Muscle of leg (tissue), 11 donors: ENCODE results near the gene DDX42. TPM values are rescaled to one million over a fixed set of nuclear protein-coding genes. Genes with fewer than 3 reads are reported as not detected.

Source experiments
- DNase-seq: peaks from one replicate; pipeline ENCODE4 v3.0.0; 2013
- H3K27ac ChIP-seq: one replicate; pipeline ENCODE4 v1.5.1; 2013; ENCODE audit warnings: mild to moderate bottlenecking, low read length, control low read depth
- H3K27me3 ChIP-seq: one replicate; pipeline ENCODE4 v1.6.1; 2013; ENCODE audit warnings: low read length; ENCODE audit not compliant: control insufficient read depth, insufficient read depth
- H3K36me3 ChIP-seq: one replicate; pipeline ENCODE4 v1.6.1; 2013; ENCODE audit warnings: low read length; ENCODE audit not compliant: control insufficient read depth, insufficient read depth
- H3K4me1 ChIP-seq: one replicate; pipeline ENCODE4 v1.6.1; 2013; ENCODE audit warnings: low read length; ENCODE audit not compliant: control insufficient read depth, insufficient read depth
- H3K4me3 ChIP-seq: one replicate; pipeline ENCODE4 v1.5.1; 2013; ENCODE audit warnings: low read length, control low read depth
- H3K9me3 ChIP-seq: replicated peaks from 2 replicates; pipeline ENCODE4 v1.6.1; 2013; ENCODE audit warnings: low read depth, low read length; ENCODE audit not compliant: control insufficient read depth
- WGBS: methylation state at CpG from one replicate; pipeline ENCODE4 v1.1.5; 2013; ENCODE audit warnings: missing lambda C conversion rate; ENCODE audit not compliant: insufficient coverage; 5-methylcytosine and 5-hydroxymethylcytosine counted together
- polyA plus RNA-seq, 8 donors: library from polyadenylated mRNA; unstranded; fragments of 120-200 nt; gene quantifications; one replicate each; pipeline versions ENCODE4 v1.2.1 to v1.2.3, GENCODE V29; 2013; ENCODE audit warnings: inconsistent platforms in 1 of 8, low replicate concordance in 1 of 8; ENCODE audit not compliant: insufficient read length in 8 of 8, insufficient read depth in 1 of 8
- total RNA-seq: library from RNA; stranded (reverse); fragments of 120-200 nt; gene quantifications from one replicate; pipeline ENCODE4 v1.2.4, GENCODE V29; 2013

Gene DDX42
- total and polyA plus RNA-seq, 9 donors, result 61.8 to 110 (median 92.9) TPM

GRCh38 chr17:63773272-63774140 is 464 bp upstream of the DDX42 start, which contains the start of gene CCDC47:
Gene CCDC47, minus strand, starts transcription at chr17:63773597. Its CDS starts 7,422 bp downstream, at chr17:63766175.
- 0% methylated on average over 45 of the region's 74 CpGs for WGBS
- H3K27ac ChIP-seq, result peak within 1 kb of the TSS; percentile 100
- H3K4me3 ChIP-seq, result peak within 1 kb of the TSS; percentile 86
- no peaks in the 10 kb centered on the region for H3K9me3 ChIP-seq
- H3K36me3 ChIP-seq, result peaks cover 18% of the 10 kb centered on the region
- DNase-seq, result peak; percentile 100
- H3K27me3 ChIP-seq, result no peaks in the 10 kb centered on the region
- peaks cover 11% of the 10 kb centered on the region for H3K4me1 ChIP-seq

GRCh38 chr17:63774969-63775265 is 947 bp downstream of the DDX42 start:
- Histone ChIP-seq H3K27me3 (no peaks in the 10 kb centered on the region), H3K36me3 (peaks cover 24% of the 10 kb centered on the region), H3K4me1 (peaks cover 11% of the 10 kb centered on the region), H3K4me3 (peak overlapping the region; percentile 86), H3K27ac (peak overlapping the region; percentile 100), H3K9me3 (no peaks in the 10 kb centered on the region)
- peak; percentile 23 for DNase-seq
- 0% methylated on average over 1 of the region's 4 CpGs for WGBS

GRCh38 chr17:63775420-63775819 is 1.4 kb downstream of the DDX42 start:
- H3K36me3 ChIP-seq, result peaks cover 21% of the 10 kb centered on the region
- peaks cover 11% of the 10 kb centered on the region for H3K4me1 ChIP-seq
- H3K9me3 ChIP-seq, result no peaks in the 10 kb centered on the region
- H3K27ac ChIP-seq, result no peak overlapping the region
- 14% methylated on average over 6 of the region's 8 CpGs for WGBS
- peak overlapping the region; percentile 22 for H3K4me3 ChIP-seq
- DNase-seq, result no peak
- no peaks in the 10 kb centered on the region for H3K27me3 ChIP-seq

GRCh38 chr17:63780507-63780906 is 6.5 kb downstream of the DDX42 start:
- peaks cover 33% of the 10 kb centered on the region for H3K36me3 ChIP-seq
- no CpG with 5 or more reads among the region's 1 CpG for whole genome bisulfite sequencing
- H3K4me1 ChIP-seq, result peaks cover 1% of the 10 kb centered on the region
- no peaks in the 10 kb centered on the region for H3K27me3 ChIP-seq
- H3K9me3 ChIP-seq, result no peaks in the 10 kb centered on the region
- no peak overlapping the region for H3K4me3 ChIP-seq
- no peak overlapping the region for H3K27ac ChIP-seq
- no peak for DNase-seq

GRCh38 chr17:63780928-63781327 is 7.0 kb downstream of the DDX42 start:
- no CpG with 5 or more reads among the region's 4 CpGs for WGBS
- no peaks in the 10 kb centered on the region for H3K4me1 ChIP-seq
- no peaks in the 10 kb centered on the region for H3K27me3 ChIP-seq
- H3K36me3 ChIP-seq, result peaks cover 33% of the 10 kb centered on the region
- H3K4me3 ChIP-seq, result no peak overlapping the region
- no peak for DNase-seq
- no peak overlapping the region for H3K27ac ChIP-seq
- H3K9me3 ChIP-seq, result no peaks in the 10 kb centered on the region

- H3K36me3 ChIP-seq, result peaks cover 30% of the 10 kb centered on the region
- no peaks in the 10 kb centered on the region for H3K9me3 ChIP-seq
- H3K4me1 ChIP-seq, result no peaks in the 10 kb centered on the region
- no peak for DNase-seq
- H3K27ac ChIP-seq, result no peak overlapping the region
- no peaks in the 10 kb centered on the region for H3K27me3 ChIP-seq
- no peak overlapping the region for H3K4me3 ChIP-seq
- WGBS, result no CpG with 5 or more reads among the region's 6 CpGs
Measured at GRCh38 chr17:63783522-63783921, 9.6 kb downstream of the DDX42 start.

- Histone ChIP-seq H3K4me1 (no peaks in the 10 kb centered on the region), H3K27me3 (no peaks in the 10 kb centered on the region), H3K27ac (no peak overlapping the region), H3K4me3 (no peak overlapping the region), H3K9me3 (no peaks in the 10 kb centered on the region), H3K36me3 (peaks cover 32% of the 10 kb centered on the region)
- no peak for DNase-seq
- no CpG with 5 or more reads among the region's 1 CpG for WGBS
Measured at GRCh38 chr17:63785556-63785955, 11.6 kb downstream of the DDX42 start.

GRCh38 chr17:63786117-63786516 is 12.1 kb downstream of the DDX42 start:
- no peak overlapping the region for H3K27ac ChIP-seq
- WGBS, result no CpG with 5 or more reads among the region's 1 CpG
- H3K4me3 ChIP-seq, result no peak overlapping the region
- no peaks in the 10 kb centered on the region for H3K4me1 ChIP-seq
- DNase-seq, result no peak
- H3K36me3 ChIP-seq, result peaks cover 30% of the 10 kb centered on the region
- no peaks in the 10 kb centered on the region for H3K27me3 ChIP-seq
- no peaks in the 10 kb centered on the region for H3K9me3 ChIP-seq

- Histone ChIP-seq H3K36me3 (peaks cover 30% of the 10 kb centered on the region), H3K4me1 (no peaks in the 10 kb centered on the region), H3K27ac (no peak overlapping the region), H3K27me3 (no peaks in the 10 kb centered on the region), H3K9me3 (no peaks in the 10 kb centered on the region), H3K4me3 (no peak overlapping the region)
- DNase-seq, result no peak
- WGBS, result 92% methylated on average over 7 of the region's 13 CpGs
Measured at GRCh38 chr17:63786971-63787711, 13.2 kb downstream of the DDX42 start.

- WGBS, result 70% methylated on average over 2 of the region's 6 CpGs
- H3K36me3 ChIP-seq, result peaks cover 40% of the 10 kb centered on the region
- DNase-seq, result no peak
- H3K27ac ChIP-seq, result no peak overlapping the region
- no peaks in the 10 kb centered on the region for H3K4me1 ChIP-seq
- H3K9me3 ChIP-seq, result no peaks in the 10 kb centered on the region
- no peak overlapping the region for H3K4me3 ChIP-seq
- H3K27me3 ChIP-seq, result no peaks in the 10 kb centered on the region
Measured at GRCh38 chr17:63790057-63790456, 16.1 kb downstream of the DDX42 start.
